ENCODE data around the gene LILRB4. TPM values are rescaled to one million over a fixed set of nuclear protein-coding genes. Genes with fewer than 3 reads are reported as not detected.

The LILRB4 gene
- total and polyA plus RNA-seq, 11 donors: 0.69 to 40.9 (median 2.0) TPM

DNA sequence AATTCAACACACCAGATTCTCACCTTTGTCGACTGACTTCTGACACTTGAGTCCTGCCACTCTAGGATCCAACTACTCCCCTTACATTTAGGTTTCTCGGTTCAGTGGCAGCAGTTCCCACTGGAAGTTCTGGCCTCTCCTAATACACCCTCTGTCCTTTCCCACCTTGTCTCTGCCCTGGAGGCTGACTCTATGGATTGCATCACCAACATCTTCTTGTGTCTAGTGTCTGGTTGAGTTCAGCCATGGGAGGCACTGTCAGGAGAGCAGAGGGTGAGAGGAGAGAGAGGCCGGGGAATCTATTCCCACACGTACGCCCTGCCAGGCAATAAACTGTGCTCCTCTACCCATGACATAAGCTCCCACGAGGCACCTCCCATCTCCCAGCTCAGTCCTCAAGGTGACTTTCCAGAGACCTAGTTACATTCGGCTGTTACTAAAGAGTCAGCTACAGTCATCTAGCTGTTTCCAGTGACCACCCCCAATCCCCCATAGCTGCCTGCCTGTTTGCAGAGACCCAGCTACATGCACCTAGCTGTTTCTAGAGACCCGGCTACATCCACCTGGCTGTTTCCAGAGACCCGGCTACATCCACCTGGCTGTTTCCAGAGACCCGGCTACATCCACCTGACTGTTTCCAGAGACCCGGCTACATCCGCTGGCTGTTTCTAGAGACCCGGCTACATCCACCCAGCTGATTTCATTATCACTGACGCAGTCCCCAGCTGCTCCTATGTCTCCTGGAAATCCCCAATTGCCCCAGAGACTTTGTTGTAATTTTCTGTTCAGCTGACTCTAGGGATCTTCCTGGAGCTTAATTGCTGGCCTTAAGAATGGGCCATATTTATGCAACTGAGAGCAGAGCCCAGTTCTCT lies 8.1 kb upstream of the LILRB4 start:
- WGBS, 4 donors: 69 to 74% (median 72%) methylated on average over 14 of the region's 14 CpGs
- Histone ChIP-seq H3K27me3 (peaks cover 0 to 16% (median 7%) of the 10 kb centered on the region in 9 donors), H3K36me3 (peaks cover 0 to 5% (median 0%) of the 10 kb centered on the region in 9 donors), H3K4me3 (no peak overlapping the region), H3K9me3 (no peaks in the 10 kb centered on the region), H3K27ac (no peak overlapping the region), H3K4me1 (peaks cover 0 to 8% (median 0%) of the 10 kb centered on the region in 12 donors)
- DNase-seq (no peak), ATAC-seq (peak in 1 of 4 donors; percentile 50)
- intact Hi-C loops (cut with DNase I): loop anchor here in 1 of 10 donors (10.0 kb wide), 1 partner anchor 270 kb away; no protein-coding TSS in a partner anchor
- TF ChIP-seq, protein P1, sequence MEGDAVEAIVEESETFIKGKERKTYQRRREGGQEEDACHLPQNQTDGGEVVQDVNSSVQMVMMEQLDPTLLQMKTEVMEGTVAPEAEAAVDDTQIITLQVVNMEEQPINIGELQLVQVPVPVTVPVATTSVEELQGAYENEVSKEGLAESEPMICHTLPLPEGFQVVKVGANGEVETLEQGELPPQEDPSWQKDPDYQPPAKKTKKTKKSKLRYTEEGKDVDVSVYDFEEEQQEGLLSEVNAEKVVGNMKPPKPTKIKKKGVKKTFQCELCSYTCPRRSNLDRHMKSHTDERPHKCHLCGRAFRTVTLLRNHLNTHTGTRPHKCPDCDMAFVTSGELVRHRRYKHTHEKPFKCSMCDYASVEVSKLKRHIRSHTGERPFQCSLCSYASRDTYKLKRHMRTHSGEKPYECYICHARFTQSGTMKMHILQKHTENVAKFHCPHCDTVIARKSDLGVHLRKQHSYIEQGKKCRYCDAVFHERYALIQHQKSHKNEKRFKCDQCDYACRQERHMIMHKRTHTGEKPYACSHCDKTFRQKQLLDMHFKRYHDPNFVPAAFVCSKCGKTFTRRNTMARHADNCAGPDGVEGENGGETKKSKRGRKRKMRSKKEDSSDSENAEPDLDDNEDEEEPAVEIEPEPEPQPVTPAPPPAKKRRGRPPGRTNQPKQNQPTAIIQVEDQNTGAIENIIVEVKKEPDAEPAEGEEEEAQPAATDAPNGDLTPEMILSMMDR (IDR thresholded peaks at IDR 0.05): no peak
- TF ChIP-seq POLR2A (IDR thresholded peaks at IDR 0.05): no peak

DNA sequence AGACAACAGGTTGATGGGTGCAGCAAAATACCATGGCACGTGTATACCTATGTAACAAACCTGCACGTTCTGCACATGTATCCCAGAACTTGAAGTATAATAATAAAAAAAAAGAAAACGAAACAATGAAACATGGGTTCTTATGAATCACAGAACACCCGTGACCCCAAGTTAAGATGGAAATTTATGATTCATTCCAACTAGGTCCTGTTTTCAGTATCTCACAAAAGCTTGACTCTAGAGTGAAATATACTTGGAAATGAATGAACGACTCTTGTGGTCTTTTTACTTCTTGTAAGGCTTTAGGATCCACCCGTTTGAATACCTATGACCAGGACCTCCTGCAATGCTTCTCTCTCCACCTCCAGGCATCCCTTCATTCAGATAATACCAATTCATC lies 3.5 kb upstream of the LILRB4 start:
- TF ChIP-seq, protein P1 (IDR thresholded peaks at IDR 0.05): no peak
- no peak for TF ChIP-seq POLR2A (IDR thresholded peaks at IDR 0.05)
- no peaks in the 10 kb centered on the region for H3K9me3 ChIP-seq
- peaks cover 0 to 10% (median 0%) of the 10 kb centered on the region in 9 donors for H3K27me3 ChIP-seq
- H3K27ac ChIP-seq: no peak overlapping the region
- H3K4me1 ChIP-seq: peaks cover 0 to 20% (median 0%) of the 10 kb centered on the region in 12 donors
- intact Hi-C loops (cut with DNase I): loop anchor here in 1 of 10 donors (10.0 kb wide), 1 partner anchor 266 kb away; no protein-coding TSS in a partner anchor
- H3K4me3 ChIP-seq: no peak overlapping the region
- DNase-seq (no peak), ATAC-seq (no peak)
- WGBS, 4 donors: 68 to 79% (median 75%) methylated on average over 6 of the region's 6 CpGs
- peaks cover 0 to 5% (median 0%) of the 10 kb centered on the region in 9 donors for H3K36me3 ChIP-seq

DNA sequence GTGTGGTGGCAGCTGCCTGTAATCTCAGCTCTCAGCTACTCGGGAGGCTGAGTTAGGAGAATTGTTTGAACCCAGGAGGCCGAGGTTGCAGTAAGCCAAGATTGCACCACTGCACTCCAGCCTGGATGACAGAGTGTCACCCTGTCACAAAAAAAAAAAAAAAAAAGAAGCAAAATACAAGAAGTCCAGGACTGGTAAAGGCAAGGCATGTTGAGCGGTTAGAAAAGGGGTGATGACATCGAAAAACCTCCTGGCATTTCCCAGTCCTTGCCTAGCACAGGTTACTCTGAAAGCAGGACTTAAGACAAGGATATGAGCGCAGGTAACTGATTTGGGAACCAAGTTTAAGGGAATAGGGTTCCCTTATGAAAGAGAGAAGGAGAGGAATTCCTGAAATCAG lies 2.5 kb upstream of the LILRB4 start:
- H3K36me3 ChIP-seq: peaks cover 0 to 7% (median 0%) of the 10 kb centered on the region in 9 donors
- intact Hi-C loops (cut with DNase I): loop anchor here in 1 of 10 donors (10.0 kb wide), 1 partner anchor 264 kb away; no protein-coding TSS in a partner anchor
- WGBS, 4 donors: 73 to 79% (median 76%) methylated on average over 5 of the region's 5 CpGs
- peak overlapping the region in 1 of 12 donors; percentile 62 for H3K27ac ChIP-seq
- peaks cover 0 to 10% (median 0%) of the 10 kb centered on the region in 9 donors for H3K27me3 ChIP-seq
- ATAC-seq: no peak
- no peak for TF ChIP-seq POLR2A (IDR thresholded peaks at IDR 0.05)
- TF ChIP-seq, protein P1 (IDR thresholded peaks at IDR 0.05): no peak
- no peak overlapping the region for H3K4me3 ChIP-seq
- no peaks in the 10 kb centered on the region for H3K9me3 ChIP-seq
- peaks cover 0 to 15% (median 0%) of the 10 kb centered on the region in 12 donors for H3K4me1 ChIP-seq
- no peak for DNase-seq

DNA sequence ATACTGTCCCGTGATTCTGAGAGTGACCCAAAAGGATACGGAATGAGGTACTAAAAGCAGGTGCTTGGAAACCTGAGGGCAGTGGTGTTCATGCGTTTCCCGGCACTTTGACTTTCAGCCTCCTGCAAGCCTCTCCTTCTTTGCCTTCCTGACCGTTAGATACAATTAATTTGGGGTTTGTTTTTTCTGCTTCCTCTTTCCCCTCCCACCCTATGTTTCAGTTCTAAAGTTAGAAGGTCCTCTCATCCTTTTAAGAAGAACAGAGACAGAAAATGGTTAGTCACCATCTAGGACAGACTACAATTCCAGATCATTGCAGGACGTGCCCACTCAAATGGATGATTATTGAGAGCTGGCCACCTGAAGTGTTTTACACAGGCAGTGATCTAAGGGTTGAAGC lies 1.8 kb upstream of the LILRB4 start:
- ATAC-seq (no peak), DNase-seq (no peak)
- WGBS, 4 donors: 71 to 77% (median 72%) methylated on average over 6 of the region's 6 CpGs
- Histone ChIP-seq H3K9me3 (no peaks in the 10 kb centered on the region), H3K27ac (peak overlapping the region in 1 of 12 donors; percentile 62), H3K4me1 (peaks cover 0 to 15% (median 0%) of the 10 kb centered on the region in 12 donors), H3K4me3 (no peak overlapping the region), H3K27me3 (peaks cover 0 to 10% (median 0%) of the 10 kb centered on the region in 9 donors), H3K36me3 (peaks cover 0 to 13% (median 0%) of the 10 kb centered on the region in 9 donors)
- TF ChIP-seq, protein P1 (IDR thresholded peaks at IDR 0.05): no peak
- TF ChIP-seq POLR2A (IDR thresholded peaks at IDR 0.05): no peak
- intact Hi-C loops (cut with DNase I): loop anchor here in 1 of 10 donors (10.0 kb wide), 1 partner anchor 264 kb away; no protein-coding TSS in a partner anchor
